Panc1 (cell line): ENCODE measurements around the gene KLHL42.

Experiments
- POLR2AphosphoS5 ChIP-seq: IDR thresholded peaks from 2 replicates; pipeline ENCODE4 v1.6.1; 2012; ENCODE audit warnings: mild to moderate bottlenecking, low read depth, low read length, moderate library complexity
- SIN3A ChIP-seq: IDR thresholded peaks from 2 replicates; pipeline ENCODE4 v1.6.1; 2012; ENCODE audit warnings: low read depth, mild to moderate bottlenecking, low read length, moderate library complexity, borderline replicate concordance; ENCODE audit not compliant: insufficient read depth
- TF ChIP-seq, protein P1 (sequence below): fragments of 450-650 bp; IDR thresholded peaks from 2 replicates; pipeline ENCODE4 v1.5.1; 2017; ENCODE audit warnings: mild to moderate bottlenecking
- TF ChIP-seq, protein P2 (sequence below), 2 experiments: IDR thresholded peaks; 2 replicates each; pipeline ENCODE4 v1.6.1; 2011 to 2012; ENCODE audit warnings: low read depth in 2 of 2, control low read depth in 1 of 2, low read length in 1 of 2, mild to moderate bottlenecking in 1 of 2, moderate library complexity in 1 of 2; ENCODE audit not compliant: insufficient read depth in 1 of 2

DNA sequence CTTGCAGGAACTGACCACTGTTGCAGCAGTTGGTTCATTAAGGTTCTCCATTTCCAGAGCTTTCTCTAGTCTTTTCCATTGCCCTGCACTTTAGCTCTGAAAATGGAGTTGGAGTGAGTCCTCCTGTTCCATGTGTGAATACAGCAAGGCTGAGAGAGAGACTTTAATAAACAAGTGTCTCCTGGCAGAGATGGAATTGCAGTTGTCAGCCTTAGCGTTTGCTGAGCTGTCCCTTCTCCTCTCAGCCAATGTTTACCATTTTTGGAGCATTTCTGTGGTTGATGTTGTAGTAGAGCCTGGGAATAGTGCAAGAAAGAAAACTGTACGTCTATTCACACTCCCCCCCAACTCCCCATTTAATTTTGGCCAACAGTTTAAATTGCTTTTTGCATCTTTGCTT is 7.5 kb downstream of the KLHL42 start:
- TF ChIP-seq, protein P1, sequence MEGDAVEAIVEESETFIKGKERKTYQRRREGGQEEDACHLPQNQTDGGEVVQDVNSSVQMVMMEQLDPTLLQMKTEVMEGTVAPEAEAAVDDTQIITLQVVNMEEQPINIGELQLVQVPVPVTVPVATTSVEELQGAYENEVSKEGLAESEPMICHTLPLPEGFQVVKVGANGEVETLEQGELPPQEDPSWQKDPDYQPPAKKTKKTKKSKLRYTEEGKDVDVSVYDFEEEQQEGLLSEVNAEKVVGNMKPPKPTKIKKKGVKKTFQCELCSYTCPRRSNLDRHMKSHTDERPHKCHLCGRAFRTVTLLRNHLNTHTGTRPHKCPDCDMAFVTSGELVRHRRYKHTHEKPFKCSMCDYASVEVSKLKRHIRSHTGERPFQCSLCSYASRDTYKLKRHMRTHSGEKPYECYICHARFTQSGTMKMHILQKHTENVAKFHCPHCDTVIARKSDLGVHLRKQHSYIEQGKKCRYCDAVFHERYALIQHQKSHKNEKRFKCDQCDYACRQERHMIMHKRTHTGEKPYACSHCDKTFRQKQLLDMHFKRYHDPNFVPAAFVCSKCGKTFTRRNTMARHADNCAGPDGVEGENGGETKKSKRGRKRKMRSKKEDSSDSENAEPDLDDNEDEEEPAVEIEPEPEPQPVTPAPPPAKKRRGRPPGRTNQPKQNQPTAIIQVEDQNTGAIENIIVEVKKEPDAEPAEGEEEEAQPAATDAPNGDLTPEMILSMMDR: no peak
- TF ChIP-seq, protein P2, sequence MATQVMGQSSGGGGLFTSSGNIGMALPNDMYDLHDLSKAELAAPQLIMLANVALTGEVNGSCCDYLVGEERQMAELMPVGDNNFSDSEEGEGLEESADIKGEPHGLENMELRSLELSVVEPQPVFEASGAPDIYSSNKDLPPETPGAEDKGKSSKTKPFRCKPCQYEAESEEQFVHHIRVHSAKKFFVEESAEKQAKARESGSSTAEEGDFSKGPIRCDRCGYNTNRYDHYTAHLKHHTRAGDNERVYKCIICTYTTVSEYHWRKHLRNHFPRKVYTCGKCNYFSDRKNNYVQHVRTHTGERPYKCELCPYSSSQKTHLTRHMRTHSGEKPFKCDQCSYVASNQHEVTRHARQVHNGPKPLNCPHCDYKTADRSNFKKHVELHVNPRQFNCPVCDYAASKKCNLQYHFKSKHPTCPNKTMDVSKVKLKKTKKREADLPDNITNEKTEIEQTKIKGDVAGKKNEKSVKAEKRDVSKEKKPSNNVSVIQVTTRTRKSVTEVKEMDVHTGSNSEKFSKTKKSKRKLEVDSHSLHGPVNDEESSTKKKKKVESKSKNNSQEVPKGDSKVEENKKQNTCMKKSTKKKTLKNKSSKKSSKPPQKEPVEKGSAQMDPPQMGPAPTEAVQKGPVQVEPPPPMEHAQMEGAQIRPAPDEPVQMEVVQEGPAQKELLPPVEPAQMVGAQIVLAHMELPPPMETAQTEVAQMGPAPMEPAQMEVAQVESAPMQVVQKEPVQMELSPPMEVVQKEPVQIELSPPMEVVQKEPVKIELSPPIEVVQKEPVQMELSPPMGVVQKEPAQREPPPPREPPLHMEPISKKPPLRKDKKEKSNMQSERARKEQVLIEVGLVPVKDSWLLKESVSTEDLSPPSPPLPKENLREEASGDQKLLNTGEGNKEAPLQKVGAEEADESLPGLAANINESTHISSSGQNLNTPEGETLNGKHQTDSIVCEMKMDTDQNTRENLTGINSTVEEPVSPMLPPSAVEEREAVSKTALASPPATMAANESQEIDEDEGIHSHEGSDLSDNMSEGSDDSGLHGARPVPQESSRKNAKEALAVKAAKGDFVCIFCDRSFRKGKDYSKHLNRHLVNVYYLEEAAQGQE (IDR thresholded peaks at IDR 0.05; ENCODE audit: insufficient read depth in 1 of 2, low read depth in 2 of 2, low read length in 1 of 2): no peak
- no peak for TF ChIP-seq SIN3A
- no peak for TF ChIP-seq POLR2AphosphoS5
